Measurements from ENCODE around the gene ARHGAP40. TPM values are rescaled to one million over a fixed set of nuclear protein-coding genes. Genes with fewer than 3 reads are reported as not detected.

The ARHGAP40 gene
- total RNA-seq, 1 donor from 2014 or later, result 0.64 TPM

DNA sequence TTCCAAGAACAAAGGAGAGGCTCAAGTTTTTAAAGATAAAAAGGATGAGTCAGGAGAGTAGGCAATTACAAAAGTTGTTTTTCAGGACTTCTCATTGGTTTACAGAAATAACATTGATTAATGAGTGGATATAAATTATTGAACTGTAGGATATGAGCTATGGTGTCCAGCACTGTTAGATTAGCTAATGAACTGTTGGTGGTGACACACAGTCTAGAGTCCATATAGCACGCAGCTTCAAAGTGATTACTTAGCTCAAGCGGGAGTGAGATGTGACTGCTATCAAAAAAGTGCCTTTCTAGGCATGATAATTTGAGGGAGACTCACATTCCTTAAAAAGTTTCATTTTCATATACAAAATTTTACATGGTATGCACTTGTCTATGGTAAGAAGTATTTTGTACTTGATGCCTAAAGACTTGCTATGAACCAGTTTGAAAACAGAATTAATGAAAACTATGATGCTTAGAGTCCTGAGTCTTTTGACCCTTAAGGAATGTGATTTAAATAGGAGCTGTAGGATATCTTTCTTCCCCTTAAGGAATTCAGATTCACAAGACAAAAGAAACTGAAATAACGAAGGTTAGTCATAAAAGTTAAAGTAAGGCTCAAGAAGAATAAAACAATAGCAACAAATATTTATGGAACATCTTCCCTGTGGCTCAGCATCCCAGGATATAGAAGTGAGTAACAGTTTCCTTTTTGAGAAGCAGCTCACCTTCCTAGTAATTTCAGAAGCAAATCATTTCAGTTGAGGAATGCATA, 42.8 kb upstream of the ARHGAP40 start:
- H3K27me3 Mint-ChIP-seq (ENCODE audit: unreplicated experiment), result no peaks in the 10 kb centered on the region
- H3K4me3 Mint-ChIP-seq (ENCODE audit: unreplicated experiment), result no peak overlapping the region
- TF ChIP-seq, protein P1, sequence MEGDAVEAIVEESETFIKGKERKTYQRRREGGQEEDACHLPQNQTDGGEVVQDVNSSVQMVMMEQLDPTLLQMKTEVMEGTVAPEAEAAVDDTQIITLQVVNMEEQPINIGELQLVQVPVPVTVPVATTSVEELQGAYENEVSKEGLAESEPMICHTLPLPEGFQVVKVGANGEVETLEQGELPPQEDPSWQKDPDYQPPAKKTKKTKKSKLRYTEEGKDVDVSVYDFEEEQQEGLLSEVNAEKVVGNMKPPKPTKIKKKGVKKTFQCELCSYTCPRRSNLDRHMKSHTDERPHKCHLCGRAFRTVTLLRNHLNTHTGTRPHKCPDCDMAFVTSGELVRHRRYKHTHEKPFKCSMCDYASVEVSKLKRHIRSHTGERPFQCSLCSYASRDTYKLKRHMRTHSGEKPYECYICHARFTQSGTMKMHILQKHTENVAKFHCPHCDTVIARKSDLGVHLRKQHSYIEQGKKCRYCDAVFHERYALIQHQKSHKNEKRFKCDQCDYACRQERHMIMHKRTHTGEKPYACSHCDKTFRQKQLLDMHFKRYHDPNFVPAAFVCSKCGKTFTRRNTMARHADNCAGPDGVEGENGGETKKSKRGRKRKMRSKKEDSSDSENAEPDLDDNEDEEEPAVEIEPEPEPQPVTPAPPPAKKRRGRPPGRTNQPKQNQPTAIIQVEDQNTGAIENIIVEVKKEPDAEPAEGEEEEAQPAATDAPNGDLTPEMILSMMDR (IDR thresholded peaks at IDR 0.05; ENCODE audit: unreplicated experiment), result no peak
- peaks cover 2% of the 10 kb centered on the region for H3K4me1 Mint-ChIP-seq (ENCODE audit: unreplicated experiment)
- H3K27ac Mint-ChIP-seq (ENCODE audit: unreplicated experiment), result no peak overlapping the region
- no peak for DNase-seq (ENCODE audit: low spot score)
- H3K36me3 Mint-ChIP-seq (ENCODE audit: low read depth, unreplicated experiment), result peaks cover 21% of the 10 kb centered on the region
- H3K9me3 Mint-ChIP-seq (ENCODE audit: unreplicated experiment), result no peaks in the 10 kb centered on the region

DNA sequence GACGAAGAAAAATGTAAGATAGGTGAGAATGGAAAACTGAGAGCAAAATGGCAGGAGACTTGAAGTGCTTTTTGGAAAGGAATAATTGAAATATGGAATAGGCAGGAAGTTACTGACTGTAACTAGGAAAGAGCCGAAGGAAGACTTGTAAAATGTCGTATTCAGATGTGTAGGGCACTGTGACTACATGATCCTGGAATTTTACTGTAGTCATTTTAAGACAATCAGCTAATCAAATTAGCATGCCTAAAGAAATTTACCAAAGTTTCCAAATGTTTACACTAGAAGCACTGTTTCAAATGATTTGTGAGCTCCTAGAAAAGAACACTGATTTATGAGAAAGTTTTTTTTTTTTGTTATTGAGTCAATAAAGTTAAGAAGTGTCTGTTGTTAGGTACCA, 41.8 kb upstream of the ARHGAP40 start:
- peaks cover 21% of the 10 kb centered on the region for H3K36me3 Mint-ChIP-seq (ENCODE audit: low read depth, unreplicated experiment)
- TF ChIP-seq, protein P1 (IDR thresholded peaks at IDR 0.05; ENCODE audit: unreplicated experiment), result no peak
- H3K4me1 Mint-ChIP-seq (ENCODE audit: unreplicated experiment), result peaks cover 2% of the 10 kb centered on the region
- peak overlapping the region; percentile 21 for H3K4me3 Mint-ChIP-seq (ENCODE audit: unreplicated experiment)
- no peak overlapping the region for H3K27ac Mint-ChIP-seq (ENCODE audit: unreplicated experiment)
- no peak for DNase-seq (ENCODE audit: low spot score)
- H3K9me3 Mint-ChIP-seq (ENCODE audit: unreplicated experiment), result no peaks in the 10 kb centered on the region
- no peaks in the 10 kb centered on the region for H3K27me3 Mint-ChIP-seq (ENCODE audit: unreplicated experiment)

DNA sequence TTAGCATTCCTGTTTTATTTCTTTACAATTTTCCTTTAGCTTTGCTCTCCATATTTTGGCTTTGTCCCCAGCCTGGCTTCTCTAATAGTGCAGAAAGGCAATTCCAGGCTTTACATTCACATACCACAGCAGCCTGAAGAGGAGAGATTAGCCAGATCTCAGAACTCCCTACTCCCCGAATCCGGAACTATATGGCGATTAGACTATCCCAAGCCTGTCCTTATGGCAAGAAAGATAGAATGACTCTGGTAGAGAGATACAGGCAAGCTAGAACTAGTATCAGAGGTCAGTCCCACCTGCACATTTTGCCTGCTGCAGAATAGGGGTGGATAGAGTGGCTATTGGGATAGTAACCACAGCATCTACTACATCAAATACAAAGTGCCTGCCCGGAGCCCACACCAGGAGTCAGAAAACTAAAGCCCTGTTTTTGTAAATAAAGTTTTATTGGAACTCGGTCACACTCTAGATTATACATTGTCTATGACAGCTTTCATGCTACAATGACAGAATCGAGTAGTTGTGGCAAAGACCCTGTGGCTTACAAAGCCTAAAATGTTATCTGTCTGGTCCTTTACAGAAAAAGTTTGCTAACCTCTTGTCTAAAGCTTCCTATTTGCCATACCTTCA, 37.7 kb upstream of the ARHGAP40 start:
- DNase-seq (ENCODE audit: low spot score), result no peak
- Mint-ChIP-seq H3K27ac (ENCODE audit: unreplicated experiment) (no peak overlapping the region), H3K4me3 (ENCODE audit: unreplicated experiment) (no peak overlapping the region), H3K36me3 (ENCODE audit: low read depth, unreplicated experiment) (peaks cover 15% of the 10 kb centered on the region), H3K27me3 (ENCODE audit: unreplicated experiment) (no peaks in the 10 kb centered on the region), H3K4me1 (ENCODE audit: unreplicated experiment) (peaks cover 2% of the 10 kb centered on the region), H3K9me3 (ENCODE audit: unreplicated experiment) (no peaks in the 10 kb centered on the region)
- TF ChIP-seq, protein P1 (IDR thresholded peaks at IDR 0.05; ENCODE audit: unreplicated experiment), result no peak

DNA sequence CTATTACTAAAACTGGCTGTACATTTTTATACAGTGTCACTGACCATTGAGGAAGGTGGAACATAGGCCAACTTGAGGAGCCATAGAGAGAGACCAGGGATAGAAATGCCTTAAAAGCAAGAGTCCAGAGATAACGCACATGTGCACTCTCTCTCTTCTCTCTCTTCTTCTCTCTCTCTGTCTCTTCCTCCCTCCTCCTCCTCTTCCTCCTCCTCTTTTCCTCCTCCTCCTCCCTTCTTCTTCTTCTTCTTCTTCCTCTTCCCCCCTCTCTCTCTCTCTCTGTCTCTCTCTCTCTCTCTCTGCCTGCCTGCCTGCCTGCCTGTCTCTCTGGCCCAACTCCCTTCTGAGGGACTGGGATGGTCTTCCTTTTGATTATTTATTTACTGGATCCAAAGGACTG, 36.9 kb upstream of the ARHGAP40 start:
- H3K4me1 Mint-ChIP-seq (ENCODE audit: unreplicated experiment), result no peaks in the 10 kb centered on the region
- no peak for DNase-seq (ENCODE audit: low spot score)
- TF ChIP-seq, protein P1 (IDR thresholded peaks at IDR 0.05; ENCODE audit: unreplicated experiment), result no peak
- no peak overlapping the region for H3K27ac Mint-ChIP-seq (ENCODE audit: unreplicated experiment)
- H3K27me3 Mint-ChIP-seq (ENCODE audit: unreplicated experiment), result no peaks in the 10 kb centered on the region
- H3K9me3 Mint-ChIP-seq (ENCODE audit: unreplicated experiment), result no peaks in the 10 kb centered on the region
- H3K36me3 Mint-ChIP-seq (ENCODE audit: low read depth, unreplicated experiment), result peaks cover 9% of the 10 kb centered on the region
- H3K4me3 Mint-ChIP-seq (ENCODE audit: unreplicated experiment), result no peak overlapping the region

DNA sequence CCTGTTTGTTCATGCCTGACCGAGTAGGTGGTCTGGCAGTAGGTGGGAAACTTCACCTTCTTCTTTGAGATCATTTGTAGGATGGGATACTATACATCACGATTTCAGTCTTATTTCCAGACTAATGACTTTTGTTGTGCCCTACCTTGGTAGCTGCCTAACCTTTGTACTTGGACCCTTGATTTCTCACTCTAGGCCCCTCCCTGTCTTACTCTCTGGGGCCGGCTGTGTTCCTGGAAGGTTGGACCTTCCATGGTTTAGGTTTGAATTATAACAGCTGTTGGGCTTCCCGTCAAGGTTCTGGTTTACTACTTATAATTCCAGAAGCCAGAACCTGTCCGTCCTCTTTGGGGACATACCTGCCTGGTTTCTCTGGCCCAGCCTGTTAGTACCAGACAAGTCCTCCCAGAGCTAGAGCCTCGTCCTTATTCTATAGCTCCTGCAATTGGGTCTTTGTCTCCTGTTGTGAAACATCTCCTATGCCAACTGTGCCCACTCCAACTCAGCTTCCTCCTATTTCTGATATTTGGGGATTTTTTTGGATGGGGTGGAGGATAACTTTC, 35.5 kb upstream of the ARHGAP40 start:
- no peaks in the 10 kb centered on the region for H3K4me1 Mint-ChIP-seq (ENCODE audit: unreplicated experiment)
- TF ChIP-seq, protein P1 (IDR thresholded peaks at IDR 0.05; ENCODE audit: unreplicated experiment), result no peak
- peaks cover 4% of the 10 kb centered on the region for H3K36me3 Mint-ChIP-seq (ENCODE audit: low read depth, unreplicated experiment)
- DNase-seq (ENCODE audit: low spot score), result no peak
- H3K27ac Mint-ChIP-seq (ENCODE audit: unreplicated experiment), result no peak overlapping the region
- H3K9me3 Mint-ChIP-seq (ENCODE audit: unreplicated experiment), result no peaks in the 10 kb centered on the region
- H3K4me3 Mint-ChIP-seq (ENCODE audit: unreplicated experiment), result no peak overlapping the region
- no peaks in the 10 kb centered on the region for H3K27me3 Mint-ChIP-seq (ENCODE audit: unreplicated experiment)
